ENCODE data around the gene NMT2. TPM values are rescaled to one million over a fixed set of nuclear protein-coding genes. Genes with fewer than 3 reads are reported as not detected.

Gene NMT2
- total RNA-seq = 23.5 and 43.0 TPM in 2 replicates

GRCh38 chr10:15168291-15168785 is at the start of gene NMT2:
Gene NMT2 (minus strand): TSS chr10:15168693. CDS start chr10:15168612, 81 bp downstream.

GRCh38 chr10:15097011-15097812 is 71.3 kb downstream of the NMT2 start, which contains the start of gene RPP38:
Gene RPP38 (plus strand): TSS chr10:15097355. CDS start chr10:15103315, 5,960 bp downstream.

GRCh38 chr10:15088428-15089261 is 79.8 kb downstream of the NMT2 start, which contains the start of gene ACBD7:
Gene ACBD7 (minus strand): TSS chr10:15088776. CDS start chr10:15088728, 48 bp downstream.

Other genes with a start within 250 kb of the NMT2 start
- 6.1 and 9.9 TPM in 2 replicates for gene DCLRE1C, start 214.6 kb downstream of the NMT2 start, total RNA-seq
- gene MEIG1, start 209.3 kb downstream of the NMT2 start, total RNA-seq = 0.22 and 0.34 TPM in 2 replicates
- gene OLAH, start 124.8 kb downstream of the NMT2 start, total RNA-seq = 0.26 TPM in 1 of 2 replicates, not detected in the other
- 0.52 and 0.76 TPM in 2 replicates for gene ACBD7, start 79.9 kb downstream of the NMT2 start, total RNA-seq
- 7.0 and 11.9 TPM in 2 replicates for gene RPP38, start 71.3 kb downstream of the NMT2 start, total RNA-seq
- gene FAM171A1, start 202.6 kb upstream of the NMT2 start, total RNA-seq = 41.9 and 47.4 TPM in 2 replicates